GF-D8 (cell line): Measurements from ENCODE around the gene TRNT1.

Experiments
- DNase-seq: peaks from one replicate; lab custom pipeline; 2025; lab: John Stamatoyannopoulos, UW

Gene TRNT1

DNA sequence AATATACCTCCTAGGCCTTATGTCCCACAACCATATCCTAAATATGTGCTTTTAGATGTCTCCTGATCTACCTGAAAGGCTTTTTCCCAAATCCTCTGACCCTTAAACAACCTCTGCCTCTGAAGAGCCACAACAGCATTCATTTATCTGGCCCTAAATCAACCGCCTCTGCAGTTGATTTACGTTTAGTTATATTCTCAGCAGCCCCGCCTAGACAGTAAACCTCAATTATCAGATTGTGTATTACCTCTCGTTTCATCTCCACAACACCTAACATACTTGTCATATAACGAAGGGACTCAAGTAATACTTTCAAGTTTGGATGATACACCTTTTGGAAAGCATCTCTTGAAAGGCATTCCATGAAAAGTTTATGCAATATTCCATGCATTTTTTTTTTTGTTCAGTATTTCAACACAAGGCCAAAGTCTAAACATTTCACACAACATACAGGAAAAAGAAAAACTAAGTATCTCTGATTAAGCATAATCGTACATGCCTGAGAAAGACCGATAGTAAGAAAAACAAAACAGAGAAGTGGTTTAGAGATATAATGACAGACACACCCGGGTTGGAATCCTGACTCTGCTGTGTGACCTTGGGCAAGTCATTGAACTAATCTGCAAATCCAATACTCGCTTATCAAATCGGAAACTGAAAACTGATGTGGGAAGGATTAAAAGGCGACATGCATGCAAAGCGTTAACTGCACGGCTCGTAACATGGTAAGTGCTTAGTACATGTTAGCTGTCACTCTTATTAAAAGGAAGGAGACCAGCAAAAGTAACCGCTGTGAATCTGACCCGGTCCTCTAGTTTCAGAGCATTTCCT, 52.0 kb downstream of the TRNT1 start:
- DNase-seq = no peak

GRCh38 chr3:3179407-3180094, 52.8 kb downstream of the TRNT1 start, which contains the start of gene CRBN:
Gene CRBN (minus strand): TSS chr3:3179691. CDS start chr3:3179687, 4 bp downstream.
- DNase-seq = peak; percentile 36

- DNase-seq = no peak
Observed at GRCh38 chr3:3180456-3180855, 53.7 kb downstream of the TRNT1 start.

DNA sequence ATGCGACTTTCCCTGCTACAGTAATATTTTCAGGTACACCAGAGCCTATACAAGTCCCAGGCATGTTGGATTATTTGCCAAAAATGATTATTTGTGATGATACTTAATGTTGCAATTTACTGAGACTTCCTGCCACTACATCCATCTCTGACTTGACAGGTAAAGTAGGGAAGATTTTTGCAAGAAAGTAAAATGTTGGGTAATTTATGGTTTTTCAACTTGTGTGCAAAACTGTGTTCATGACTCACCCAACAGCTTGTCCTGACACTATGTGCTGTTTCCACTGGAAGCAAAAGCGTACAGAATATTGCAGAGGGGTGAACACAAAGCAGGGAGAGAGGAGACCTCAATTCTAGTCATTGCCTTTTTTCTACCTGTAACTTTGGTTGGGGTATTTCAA, 58.1 kb downstream of the TRNT1 start:
- no peak for DNase-seq

DNA sequence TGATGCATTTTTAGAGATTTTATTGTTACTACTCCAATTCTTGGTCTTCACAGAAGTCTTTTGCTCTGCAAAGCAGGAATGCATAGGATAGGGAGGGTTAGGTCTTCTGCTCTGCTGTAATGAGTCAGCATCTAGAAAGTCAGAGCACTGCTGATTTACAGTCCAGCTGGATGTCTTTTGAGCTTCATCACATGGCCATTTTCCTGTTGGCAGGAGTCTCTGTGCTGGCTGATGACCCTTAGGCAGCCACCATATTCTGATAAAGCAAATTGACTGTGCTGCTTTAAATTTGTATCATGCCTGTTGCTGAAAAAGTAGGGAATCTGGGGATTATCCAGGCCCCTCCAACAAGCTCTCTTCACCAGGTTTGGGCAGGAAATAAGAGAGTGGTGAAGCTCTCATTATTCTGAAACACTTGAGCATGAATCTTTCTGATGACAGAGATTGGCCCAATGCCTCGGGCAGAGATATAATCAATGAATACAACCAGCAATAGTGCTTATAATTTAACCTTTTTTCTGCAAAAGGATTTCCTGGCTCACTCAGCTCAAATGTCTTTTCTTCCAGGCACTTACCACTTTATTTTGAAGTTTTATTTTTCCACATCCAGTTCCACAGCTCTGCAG, 62.5 kb downstream of the TRNT1 start:
- DNase-seq = no peak

- DNase-seq = no peak
Observed at GRCh38 chr3:3189961-3190360, 63.2 kb downstream of the TRNT1 start.

DNA sequence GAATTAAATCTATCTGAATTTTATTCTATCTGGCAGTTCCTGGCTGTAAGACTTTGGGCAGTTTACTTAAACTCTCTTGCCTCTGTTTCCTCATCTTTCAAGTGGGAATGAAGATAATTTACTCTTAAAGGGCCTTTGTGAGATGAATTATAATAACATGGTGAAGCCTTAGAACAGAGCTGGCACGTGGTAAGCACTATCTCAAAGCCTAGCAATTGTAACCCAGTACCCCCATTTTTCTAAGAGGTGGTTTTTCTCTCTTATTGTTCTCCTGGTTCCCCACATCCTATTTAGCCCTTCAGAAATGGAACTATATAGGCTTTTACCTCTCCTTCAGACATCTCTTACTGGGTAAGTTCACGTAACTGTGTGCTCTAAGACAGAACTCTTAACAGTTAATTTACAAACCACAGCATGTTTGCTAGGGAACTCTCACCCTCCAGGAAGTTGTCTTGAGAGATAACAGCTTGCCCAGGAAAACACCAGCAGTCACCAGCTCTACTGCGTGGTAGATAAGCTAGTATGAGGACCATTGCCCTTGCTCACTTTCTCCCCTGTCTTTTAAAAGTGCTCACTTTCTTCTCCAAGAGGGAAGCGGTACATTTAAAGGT, 65.0 kb downstream of the TRNT1 start:
- DNase-seq = peak; percentile 55

- DNase-seq = no peak
Observed at GRCh38 chr3:3192286-3192675, 65.5 kb downstream of the TRNT1 start.

DNA sequence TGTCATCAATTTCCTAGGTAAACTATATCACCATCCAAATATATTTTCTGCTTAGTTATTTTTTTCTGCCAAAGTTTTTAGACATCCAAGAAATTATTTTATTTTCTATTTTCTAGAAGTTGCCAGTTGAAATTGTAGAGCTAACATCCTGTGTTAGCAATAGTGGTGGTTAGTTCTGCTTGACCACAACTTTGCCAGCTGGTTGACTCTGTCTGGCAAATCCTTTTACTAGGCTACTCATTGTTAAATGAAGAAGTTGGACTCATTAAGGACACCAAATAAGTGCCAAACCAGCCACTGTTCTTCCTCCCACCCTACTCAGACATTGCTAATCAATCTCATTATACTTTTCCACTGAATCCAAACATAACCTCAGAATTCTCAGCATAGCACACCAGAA, 68.1 kb downstream of the TRNT1 start:
- DNase-seq = no peak

GRCh38 chr3:3196148-3196861, 69.6 kb downstream of the TRNT1 start:
- no peak for DNase-seq
